GM12801 (cell line): ENCODE data around the gene GCN1.

ENCODE experiments used
- CTCF ChIP-seq: IDR thresholded peaks from one replicate; pipeline ENCODE4 v1.5.1; 2011; ENCODE audit warnings: control low read depth; ENCODE audit not compliant: insufficient read length; ENCODE audit errors: extremely low read depth

The GCN1 gene

GRCh38 chr12:120175062-120175461 is 19.5 kb downstream of the GCN1 start:
- TF ChIP-seq CTCF, result no peak

- TF ChIP-seq CTCF, result no peak
Observed at GRCh38 chr12:120172053-120172452, 22.5 kb downstream of the GCN1 start.

- no peak for TF ChIP-seq CTCF
Observed at GRCh38 chr12:120170631-120171030, 23.9 kb downstream of the GCN1 start.

- no peak for TF ChIP-seq CTCF
Observed at GRCh38 chr12:120169946-120170345, 24.6 kb downstream of the GCN1 start.

GRCh38 chr12:120168337-120168736 is 26.2 kb downstream of the GCN1 start:
- no peak for TF ChIP-seq CTCF

- TF ChIP-seq CTCF, result no peak
Observed at GRCh38 chr12:120167529-120168095, 26.9 kb downstream of the GCN1 start.

- no peak for TF ChIP-seq CTCF
Observed at GRCh38 chr12:120164293-120164692, 30.2 kb downstream of the GCN1 start.

GRCh38 chr12:120162763-120163162 is 31.8 kb downstream of the GCN1 start:
- TF ChIP-seq CTCF, result no peak
